GM23338 (cell line): Measurements from ENCODE around the gene MAGOHB.
"Not testable (repeated sequence)": the region's sequence is repeated elsewhere in the genome, so short reads cannot be mapped to it uniquely, and the experiment has no call there.

Source experiments
- CREB1 ChIP-seq: fragments of 250-450 bp; sonication (Bioruptor Pico); IDR thresholded peaks from 2 replicates; pipeline ENCODE4 v1.5.0; 2020; ENCODE audit warnings: low read depth, mild to moderate bottlenecking, moderate library complexity
- EZH2 ChIP-seq: fragments of 200-600 bp; sonication (generic); IDR thresholded peaks from one replicate; pipeline ENCODE4 v1.8.0; 2017; ENCODE audit warnings: antibody characterized with exemption, mild to moderate bottlenecking, low read depth; ENCODE audit not compliant: unreplicated experiment
- EZH2phosphoT487 ChIP-seq: fragments of 200-600 bp; sonication (generic); IDR thresholded peaks from one replicate; pipeline ENCODE4 v1.8.1; 2018; ENCODE audit warnings: antibody characterized with exemption; ENCODE audit not compliant: unreplicated experiment
- JUNB ChIP-seq: IDR thresholded peaks from one replicate; pipeline ENCODE4 v1.6.1; 2016; ENCODE audit warnings: antibody characterized with exemption; ENCODE audit not compliant: unreplicated experiment
- NANOG ChIP-seq: IDR thresholded peaks from 2 replicates; pipeline ENCODE4 v1.6.1; 2016; ENCODE audit warnings: antibody characterized with exemption, borderline replicate concordance
- POLR2AphosphoS5 ChIP-seq: IDR thresholded peaks from 2 replicates; pipeline ENCODE4 v1.6.1; 2016; ENCODE audit warnings: antibody characterized with exemption, low read depth
- ZNF114 ChIP-seq: fragments of 250-450 bp; sonication (Bioruptor Pico); IDR thresholded peaks from 2 replicates; pipeline ENCODE4 v1.5.0; 2020; ENCODE audit warnings: mild to moderate bottlenecking, moderate library complexity
- TF ChIP-seq, protein P1 (sequence below), 2 experiments: fragments of 200-600 bp in 1 of 2; sonication (generic) in 1 of 2; conservative IDR thresholded peaks; 2 replicates each; pipeline versions ENCODE4 v1.5.1 to v1.6.1; 2016 to 2017; ENCODE audit warnings: antibody characterized with exemption in 2 of 2, low read depth in 2 of 2, mild to moderate bottlenecking in 2 of 2, moderate library complexity in 1 of 2
- TF ChIP-seq, protein P2 (sequence below): IDR thresholded peaks from one replicate; pipeline ENCODE4 v1.6.1; 2018; ENCODE audit warnings: antibody characterized with exemption; ENCODE audit not compliant: unreplicated experiment

- not testable (repeated sequence) for TF ChIP-seq EZH2phosphoT487; NANOG; EZH2; JUNB; POLR2AphosphoS5; ZNF114; CREB1 (CRISPR knock-in tag)
- TF ChIP-seq, protein P1, sequence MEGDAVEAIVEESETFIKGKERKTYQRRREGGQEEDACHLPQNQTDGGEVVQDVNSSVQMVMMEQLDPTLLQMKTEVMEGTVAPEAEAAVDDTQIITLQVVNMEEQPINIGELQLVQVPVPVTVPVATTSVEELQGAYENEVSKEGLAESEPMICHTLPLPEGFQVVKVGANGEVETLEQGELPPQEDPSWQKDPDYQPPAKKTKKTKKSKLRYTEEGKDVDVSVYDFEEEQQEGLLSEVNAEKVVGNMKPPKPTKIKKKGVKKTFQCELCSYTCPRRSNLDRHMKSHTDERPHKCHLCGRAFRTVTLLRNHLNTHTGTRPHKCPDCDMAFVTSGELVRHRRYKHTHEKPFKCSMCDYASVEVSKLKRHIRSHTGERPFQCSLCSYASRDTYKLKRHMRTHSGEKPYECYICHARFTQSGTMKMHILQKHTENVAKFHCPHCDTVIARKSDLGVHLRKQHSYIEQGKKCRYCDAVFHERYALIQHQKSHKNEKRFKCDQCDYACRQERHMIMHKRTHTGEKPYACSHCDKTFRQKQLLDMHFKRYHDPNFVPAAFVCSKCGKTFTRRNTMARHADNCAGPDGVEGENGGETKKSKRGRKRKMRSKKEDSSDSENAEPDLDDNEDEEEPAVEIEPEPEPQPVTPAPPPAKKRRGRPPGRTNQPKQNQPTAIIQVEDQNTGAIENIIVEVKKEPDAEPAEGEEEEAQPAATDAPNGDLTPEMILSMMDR (conservative IDR thresholded peaks at IDR 0.05; ENCODE audit: low read depth in 2 of 2): not testable (repeated sequence)
- TF ChIP-seq, protein P2, sequence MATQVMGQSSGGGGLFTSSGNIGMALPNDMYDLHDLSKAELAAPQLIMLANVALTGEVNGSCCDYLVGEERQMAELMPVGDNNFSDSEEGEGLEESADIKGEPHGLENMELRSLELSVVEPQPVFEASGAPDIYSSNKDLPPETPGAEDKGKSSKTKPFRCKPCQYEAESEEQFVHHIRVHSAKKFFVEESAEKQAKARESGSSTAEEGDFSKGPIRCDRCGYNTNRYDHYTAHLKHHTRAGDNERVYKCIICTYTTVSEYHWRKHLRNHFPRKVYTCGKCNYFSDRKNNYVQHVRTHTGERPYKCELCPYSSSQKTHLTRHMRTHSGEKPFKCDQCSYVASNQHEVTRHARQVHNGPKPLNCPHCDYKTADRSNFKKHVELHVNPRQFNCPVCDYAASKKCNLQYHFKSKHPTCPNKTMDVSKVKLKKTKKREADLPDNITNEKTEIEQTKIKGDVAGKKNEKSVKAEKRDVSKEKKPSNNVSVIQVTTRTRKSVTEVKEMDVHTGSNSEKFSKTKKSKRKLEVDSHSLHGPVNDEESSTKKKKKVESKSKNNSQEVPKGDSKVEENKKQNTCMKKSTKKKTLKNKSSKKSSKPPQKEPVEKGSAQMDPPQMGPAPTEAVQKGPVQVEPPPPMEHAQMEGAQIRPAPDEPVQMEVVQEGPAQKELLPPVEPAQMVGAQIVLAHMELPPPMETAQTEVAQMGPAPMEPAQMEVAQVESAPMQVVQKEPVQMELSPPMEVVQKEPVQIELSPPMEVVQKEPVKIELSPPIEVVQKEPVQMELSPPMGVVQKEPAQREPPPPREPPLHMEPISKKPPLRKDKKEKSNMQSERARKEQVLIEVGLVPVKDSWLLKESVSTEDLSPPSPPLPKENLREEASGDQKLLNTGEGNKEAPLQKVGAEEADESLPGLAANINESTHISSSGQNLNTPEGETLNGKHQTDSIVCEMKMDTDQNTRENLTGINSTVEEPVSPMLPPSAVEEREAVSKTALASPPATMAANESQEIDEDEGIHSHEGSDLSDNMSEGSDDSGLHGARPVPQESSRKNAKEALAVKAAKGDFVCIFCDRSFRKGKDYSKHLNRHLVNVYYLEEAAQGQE: not testable (repeated sequence)
These were observed 2.2 kb downstream of the MAGOHB start for GRCh38 chr12:10611258-10611657.
